EL (cell line): ENCODE results near the gene MRPS18B.

Source experiments
- DNase-seq: peaks from one replicate; pipeline ENCODE4 v3.0.0-alpha.2; 2016

The MRPS18B gene

GRCh38 chr6:30617565-30618269, at the start of gene MRPS18B:
Gene MRPS18B, plus strand, starts transcription at chr6:30617840. Its CDS starts 26 bp downstream, at chr6:30617866.
- DNase-seq = peak; percentile 98

- no peak for DNase-seq
Measured at GRCh38 chr6:30568245-30568644, 49.4 kb upstream of the MRPS18B start.

DNA sequence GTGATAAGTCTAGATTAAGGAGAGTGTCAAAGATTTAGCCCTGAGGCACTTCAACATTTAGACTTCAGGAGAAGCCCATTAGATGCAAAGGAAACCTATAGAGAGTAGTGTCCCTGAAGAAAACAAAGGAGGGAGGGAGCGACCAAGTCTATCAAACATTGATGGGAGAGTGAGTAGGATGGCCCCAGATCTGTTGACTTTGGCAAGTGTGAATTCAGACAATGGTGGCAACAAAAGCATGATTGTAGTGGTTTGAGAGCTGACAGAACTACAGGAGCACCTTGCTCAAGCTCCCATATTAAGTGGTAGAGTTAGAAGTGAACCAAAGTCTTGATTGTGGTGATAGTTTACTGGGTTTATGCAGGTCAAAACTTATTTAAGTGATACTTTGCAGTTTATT, 47.4 kb upstream of the MRPS18B start:
- no peak for DNase-seq

DNA sequence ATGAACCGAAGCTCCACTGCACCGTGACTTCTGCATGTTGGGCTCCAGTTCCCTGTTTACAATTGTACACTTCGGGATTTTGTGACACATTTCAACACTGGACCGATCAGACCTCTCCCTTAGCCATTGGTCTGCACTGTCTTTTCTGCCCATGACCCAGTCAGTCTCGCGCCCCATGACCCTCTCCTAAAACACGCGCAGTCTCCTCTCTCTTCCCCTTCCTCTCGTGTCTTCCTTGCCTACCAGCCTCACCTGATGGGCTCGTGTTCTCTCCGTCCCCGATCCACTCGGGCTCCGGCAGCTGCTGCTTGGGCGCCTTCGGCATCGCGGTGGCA, 46.9 kb upstream of the MRPS18B start:
- DNase-seq = no peak

GRCh38 chr6:30571075-30571761, 46.4 kb upstream of the MRPS18B start, which contains the start of gene ABCF1:
Gene ABCF1, plus strand, starts transcription at chr6:30571442. Its CDS starts 46 bp downstream, at chr6:30571488.
- peak; percentile 96 for DNase-seq

DNA sequence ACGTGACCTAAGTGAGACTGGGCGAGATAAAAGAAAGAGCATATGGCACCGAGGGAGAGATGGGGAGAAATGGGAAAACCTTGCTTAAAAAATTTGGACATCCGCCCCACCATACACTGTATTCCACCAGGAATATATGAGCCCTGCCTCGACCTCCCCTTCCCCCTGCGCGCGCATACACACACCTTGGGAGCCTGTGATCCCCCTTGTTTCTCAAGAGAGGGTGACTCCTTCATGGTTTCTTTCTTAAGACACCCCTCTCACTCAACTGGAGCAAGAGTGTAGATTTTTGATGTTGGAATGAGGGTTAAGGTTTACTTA, 45.9 kb upstream of the MRPS18B start:
- no peak for DNase-seq

DNA sequence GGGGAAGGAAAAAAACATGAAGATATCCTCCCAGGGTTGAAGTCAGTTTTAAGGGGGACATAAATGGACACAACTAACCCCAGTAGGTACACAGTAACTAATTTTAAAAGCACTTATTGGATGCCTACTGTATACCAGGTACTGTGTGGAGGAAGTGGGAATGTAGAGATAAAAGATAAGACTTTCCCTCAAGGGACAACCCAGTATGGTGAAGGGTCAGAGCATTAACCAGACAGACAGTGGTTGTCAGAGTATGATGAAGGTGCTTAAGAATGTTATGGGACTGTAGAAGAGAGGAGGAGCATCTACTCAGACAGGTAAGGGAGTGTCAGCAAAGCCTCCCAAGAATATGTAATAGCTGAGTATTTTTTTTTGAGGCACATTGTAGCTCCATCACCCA, 45.5 kb upstream of the MRPS18B start:
- no peak for DNase-seq

DNA sequence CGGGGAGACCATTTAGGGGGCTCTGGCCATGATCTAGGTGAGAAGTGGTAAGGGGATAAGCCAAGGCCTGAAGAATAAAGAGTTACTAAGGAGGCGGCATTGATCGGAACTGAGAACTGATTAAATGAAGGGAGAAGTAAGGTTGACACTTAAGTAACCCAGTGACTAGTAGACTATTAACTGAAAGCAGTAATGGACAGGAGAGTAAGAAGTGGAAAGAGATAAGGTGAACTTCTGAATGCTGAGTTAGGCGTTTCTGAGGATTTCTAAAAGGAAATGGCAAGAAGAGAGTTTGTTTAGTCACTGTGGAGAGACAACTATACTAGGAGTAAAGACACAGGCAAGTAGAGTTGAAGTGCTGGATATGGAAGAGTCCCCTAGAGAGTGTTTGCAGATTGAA, 44.5 kb upstream of the MRPS18B start:
- no peak for DNase-seq

DNA sequence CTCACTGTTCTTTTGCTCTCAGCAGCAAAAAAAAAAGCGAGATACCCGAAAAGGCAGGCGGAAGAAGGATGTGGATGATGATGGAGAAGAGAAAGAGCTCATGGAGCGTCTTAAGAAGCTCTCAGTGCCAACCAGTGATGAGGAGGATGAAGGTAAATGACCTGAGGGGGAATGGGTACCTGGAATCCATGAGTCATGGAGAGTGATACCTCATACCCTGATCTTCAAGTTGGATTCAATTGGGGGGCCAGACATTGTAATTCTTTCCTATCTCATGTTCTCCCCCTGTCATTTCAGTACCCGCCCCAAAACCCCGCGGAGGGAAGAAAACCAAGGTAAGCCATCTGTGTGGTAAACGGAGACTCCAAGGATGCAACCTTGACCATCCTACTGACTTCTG, 39.6 kb upstream of the MRPS18B start:
- no peak for DNase-seq

DNA sequence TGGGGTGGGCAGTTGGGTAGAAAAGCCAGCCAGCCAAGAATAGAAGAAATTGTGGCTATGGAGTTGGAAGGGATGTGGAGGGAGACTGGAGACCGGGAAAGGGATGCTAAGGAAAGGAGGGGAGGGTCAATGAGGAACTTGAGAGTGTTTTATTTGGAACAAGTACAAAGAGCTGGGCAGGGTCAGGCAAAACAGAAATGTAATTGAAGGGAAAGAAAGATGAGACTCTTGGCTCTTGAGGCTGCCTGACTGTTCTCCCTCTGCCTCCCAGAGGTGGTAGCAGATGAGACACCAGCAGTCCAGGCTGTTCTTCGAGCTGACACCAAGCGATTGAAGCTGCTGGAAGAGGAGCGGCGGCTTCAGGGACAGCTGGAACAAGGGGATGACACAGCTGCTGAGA, 33.7 kb upstream of the MRPS18B start:
- DNase-seq = no peak

DNA sequence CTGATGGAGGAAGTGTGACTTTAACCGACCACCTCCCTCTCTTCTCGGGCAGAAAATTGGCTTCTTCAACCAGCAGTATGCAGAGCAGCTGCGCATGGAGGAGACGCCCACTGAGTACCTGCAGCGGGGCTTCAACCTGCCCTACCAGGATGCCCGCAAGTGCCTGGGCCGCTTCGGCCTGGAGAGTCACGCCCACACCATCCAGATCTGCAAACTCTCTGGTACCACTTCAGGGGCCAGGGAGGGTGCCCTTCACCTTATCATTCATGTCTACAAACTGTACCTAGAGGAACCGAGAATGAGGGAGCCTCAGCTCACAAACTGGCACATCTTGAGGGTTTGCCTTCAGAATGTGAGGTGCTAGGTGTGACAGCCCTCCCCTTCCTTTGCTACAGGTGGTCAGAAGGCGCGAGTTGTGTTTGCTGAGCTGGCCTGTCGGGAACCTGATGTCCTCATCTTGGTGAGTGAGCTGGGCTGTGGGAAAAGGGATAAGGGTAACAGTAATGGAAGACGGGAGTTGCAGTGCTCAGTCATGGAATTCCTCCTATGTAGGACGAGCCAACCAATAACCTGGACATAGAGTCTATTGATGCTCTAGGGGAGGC, 27.8 kb upstream of the MRPS18B start:
- no peak for DNase-seq

DNA sequence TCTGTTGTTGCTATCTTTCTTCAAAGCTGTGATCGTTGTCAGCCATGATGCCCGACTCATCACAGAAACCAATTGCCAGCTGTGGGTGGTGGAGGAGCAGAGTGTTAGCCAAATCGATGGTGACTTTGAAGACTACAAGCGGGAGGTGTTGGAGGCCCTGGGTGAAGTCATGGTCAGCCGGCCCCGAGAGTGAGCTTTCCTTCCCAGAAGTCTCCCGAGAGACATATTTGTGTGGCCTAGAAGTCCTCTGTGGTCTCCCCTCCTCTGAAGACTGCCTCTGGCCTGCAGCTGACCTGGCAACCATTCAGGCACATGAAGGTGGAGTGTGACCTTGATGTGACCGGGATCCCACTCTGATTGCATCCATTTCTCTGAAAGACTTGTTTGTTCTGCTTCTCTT, 27.1 kb upstream of the MRPS18B start:
- no peak for DNase-seq

DNA sequence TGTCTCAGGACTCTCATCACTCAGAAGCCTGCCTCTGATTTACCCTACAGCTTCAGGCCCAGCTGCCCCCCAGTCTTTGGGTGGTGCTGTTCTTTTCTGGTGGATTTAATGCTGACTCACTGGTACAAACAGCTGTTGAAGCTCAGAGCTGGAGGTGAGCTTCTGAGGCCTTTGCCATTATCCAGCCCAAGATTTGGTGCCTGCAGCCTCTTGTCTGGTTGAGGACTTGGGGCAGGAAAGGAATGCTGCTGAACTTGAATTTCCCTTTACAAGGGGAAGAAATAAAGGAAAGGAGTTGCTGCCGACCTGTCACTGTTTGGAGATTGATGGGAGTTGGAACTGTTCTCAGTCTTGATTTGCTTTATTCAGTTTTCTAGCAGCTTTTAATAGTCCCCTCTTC, 26.6 kb upstream of the MRPS18B start:
- no peak for DNase-seq

GRCh38 chr6:30592287-30592686, 25.4 kb upstream of the MRPS18B start:
- no peak for DNase-seq

GRCh38 chr6:30597315-30598144, 20.1 kb upstream of the MRPS18B start:
- DNase-seq = peak; percentile 84

GRCh38 chr6:30598912-30599624, 18.6 kb upstream of the MRPS18B start:
- no peak for DNase-seq

- no peak for DNase-seq
Measured at GRCh38 chr6:30599625-30600324, 17.9 kb upstream of the MRPS18B start.

DNA sequence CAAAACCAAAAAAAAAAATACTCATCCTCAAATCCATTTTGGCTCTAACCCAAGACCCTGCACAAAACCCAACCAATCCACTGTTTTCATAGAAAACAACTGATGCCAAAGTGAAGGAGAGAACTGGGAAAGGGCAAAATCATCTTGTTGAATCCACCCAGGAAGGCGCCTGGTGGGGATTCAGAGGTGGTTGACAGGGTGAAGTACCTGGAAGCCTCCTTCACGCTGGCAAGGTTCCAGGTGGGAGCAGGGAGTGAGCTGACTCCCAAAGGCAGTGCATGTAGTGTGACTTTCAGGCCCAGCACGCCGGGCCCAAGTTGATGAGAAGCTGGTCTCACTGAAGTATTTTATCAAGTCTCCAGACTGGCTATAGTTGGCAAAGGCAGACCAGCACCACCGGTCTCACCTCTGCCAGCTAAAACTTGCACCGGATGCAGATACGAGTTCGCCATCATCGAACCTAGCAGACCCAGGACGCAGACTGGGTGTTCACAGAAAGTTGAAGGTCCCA, 17.1 kb upstream of the MRPS18B start:
- no peak for DNase-seq

DNA sequence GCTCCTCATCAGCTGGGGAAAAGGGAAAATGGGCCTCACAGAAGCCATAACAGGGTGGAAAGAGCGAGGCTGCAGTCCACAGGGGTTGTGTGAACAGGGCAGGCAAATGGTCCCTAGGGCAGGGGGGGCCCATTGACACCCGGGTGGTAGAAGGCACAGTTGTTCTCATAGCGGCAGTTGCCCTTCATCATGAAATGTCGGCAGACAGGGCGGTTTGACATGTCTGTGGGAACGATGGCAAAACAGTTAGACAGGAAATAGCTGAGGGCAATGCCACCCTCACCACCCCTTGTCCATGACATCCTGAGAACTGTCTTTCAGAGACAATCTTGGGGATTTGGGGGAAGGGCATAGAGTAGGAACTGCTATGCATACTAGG, 16.2 kb upstream of the MRPS18B start:
- DNase-seq = no peak

DNA sequence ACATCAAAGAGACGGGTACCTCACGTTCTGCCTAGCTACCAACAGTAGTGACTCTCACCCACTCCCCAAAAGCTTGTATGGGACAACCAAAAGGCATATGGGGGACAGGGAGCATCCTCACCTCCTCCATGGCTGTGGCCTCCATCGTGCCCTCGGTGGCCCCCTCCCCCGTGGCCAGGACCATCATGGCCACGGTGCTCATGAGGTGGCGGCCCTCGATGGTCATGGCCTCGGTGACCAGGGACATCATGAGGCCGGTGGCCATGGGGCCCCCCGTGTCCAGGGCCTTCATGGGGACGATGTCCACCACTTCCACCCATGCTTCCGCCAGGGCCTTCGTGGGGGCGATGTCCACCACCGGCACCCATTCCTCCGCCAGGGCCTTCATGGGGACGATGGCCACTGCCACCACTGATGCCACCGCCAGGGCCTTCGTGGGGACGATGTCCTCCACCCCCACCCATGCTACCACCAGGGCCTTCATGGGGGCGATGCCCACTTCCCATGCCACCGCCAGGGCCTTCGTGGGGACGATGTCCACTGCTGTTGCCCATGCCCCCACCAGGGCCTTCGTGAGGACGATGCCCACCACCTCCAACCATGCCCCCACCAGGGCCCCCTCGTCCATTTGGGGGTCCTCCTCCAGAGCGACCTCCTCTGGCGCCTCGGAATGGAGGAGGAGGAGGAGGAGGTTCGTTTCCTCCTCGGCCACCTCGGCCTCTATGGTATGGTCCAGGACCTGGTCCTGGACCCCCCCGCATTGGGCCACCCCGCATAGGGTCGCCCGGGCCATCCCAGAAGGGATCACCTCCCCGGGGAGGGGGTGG, 15.6 kb upstream of the MRPS18B start:
- no peak for DNase-seq

DNA sequence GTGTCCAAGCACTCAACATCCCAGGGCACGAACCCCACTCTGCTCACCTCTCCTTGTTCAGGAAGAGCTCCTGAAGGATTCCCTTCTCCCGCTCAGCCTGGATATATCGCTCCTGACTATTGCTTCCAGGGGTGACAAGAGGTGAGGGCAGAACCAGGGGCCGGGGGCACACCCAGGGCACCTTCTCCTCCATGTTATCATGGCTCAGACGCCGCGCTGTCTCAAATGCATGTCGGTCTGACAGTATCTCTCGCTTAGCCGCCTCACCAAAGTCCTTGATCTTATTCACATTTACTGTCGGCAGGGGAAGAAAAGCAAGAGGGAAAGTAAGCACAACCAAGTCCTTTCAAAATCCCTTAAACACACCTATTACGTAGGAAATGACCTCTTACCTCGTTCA, 13.7 kb upstream of the MRPS18B start:
- DNase-seq = no peak
